Prostate gland (tissue), 2 donors: ENCODE results near the gene HECW1. TPM values are rescaled to one million over a fixed set of nuclear protein-coding genes. Genes with fewer than 3 reads are reported as not detected.
"Not testable (repeated sequence)": the region's sequence is repeated elsewhere in the genome, so short reads cannot be mapped to it uniquely, and the experiment has no call there.

Experiments
- DNase-seq: peaks from one replicate; pipeline ENCODE4 v3.0.0-alpha.2; 2019; ENCODE audit warnings: low spot score
- H3K27ac ChIP-seq, 2 donors: fragments of 200-600 bp; sonication (generic); 2 replicates each; pipeline ENCODE4 v1.5.1; 2017 to 2019
- H3K27me3 ChIP-seq: fragments of 200-600 bp; sonication (generic); replicated peaks from 2 replicates; pipeline ENCODE4 v1.5.1; 2019; ENCODE audit not compliant: insufficient read depth
- H3K36me3 ChIP-seq, 2 donors: fragments of 200-600 bp; sonication (generic); 1 replicate in 1 of 2; 2 replicates in 1 of 2; pipeline versions ENCODE4 v1.5.1 to v1.8.1; 2017 to 2019
- H3K4me1 ChIP-seq: fragments of 200-600 bp; sonication (generic); replicated peaks from 2 replicates; pipeline ENCODE4 v1.5.1; 2019
- H3K4me3 ChIP-seq, 2 donors: fragments of 200-600 bp; sonication (generic); 2 replicates each; pipeline ENCODE4 v1.5.1; 2017 to 2019
- H3K9me3 ChIP-seq: fragments of 200-600 bp; sonication (generic); 2 replicates; pipeline ENCODE4 v1.5.1; 2017
- POLR2A ChIP-seq: fragments of 450-650 bp; IDR thresholded peaks from one replicate; pipeline ENCODE4 v1.6.1; 2016; ENCODE audit warnings: antibody characterized with exemption, mild to moderate bottlenecking
- POLR2AphosphoS5 ChIP-seq: sonication (generic); formaldehyde crosslinking; IDR thresholded peaks from one replicate; pipeline ENCODE4 v1.6.1; 2017; ENCODE audit warnings: antibody characterized with exemption
- WGBS: methylation state at CpG from one replicate; pipeline ENCODE4 v1.1.5; 2018; 5-methylcytosine and 5-hydroxymethylcytosine counted together
- intact Hi-C: fragments of 100-400 bp; cut with DNase I; formaldehyde crosslinking; loops from one replicate; pipeline ENCODE4 v1.14.2; 2022
- total RNA-seq, 2 donors: library from RNA; depleted of rRNA; stranded (reverse); fragments of >200 nt; gene quantifications; one replicate each; pipeline ENCODE4 v1.1.0, GENCODE V29; 2016
- TF ChIP-seq, protein P1 (sequence below), 4 experiments: fragments of 200-600 bp in 2 of 4; fragments of 450-650 bp in 2 of 4; sonication (generic) in 2 of 4; IDR thresholded peaks; 1 replicate in 3 of 4; 2 replicates in 1 of 4; pipeline ENCODE4 v1.5.1; 2016 to 2019; ENCODE audit warnings: antibody characterized with exemption in 4 of 4, mild to moderate bottlenecking in 2 of 4, moderate library complexity in 2 of 4

HECW1 gene
- total RNA-seq, 2 donors from 2014 or later = 1.4 to 10.3 TPM

GRCh38 chr7:43337811-43338210 is 225.4 kb downstream of the HECW1 start:
- no peak for DNase-seq
- H3K27ac ChIP-seq = no peak overlapping the region
- H3K9me3 ChIP-seq = no peaks in the 10 kb centered on the region
- H3K36me3 ChIP-seq = no peaks in the 10 kb centered on the region
- H3K27me3 ChIP-seq = no peaks in the 10 kb centered on the region
- 81% methylated on average over 1 of the region's 1 CpG for WGBS
- TF ChIP-seq, protein P1, sequence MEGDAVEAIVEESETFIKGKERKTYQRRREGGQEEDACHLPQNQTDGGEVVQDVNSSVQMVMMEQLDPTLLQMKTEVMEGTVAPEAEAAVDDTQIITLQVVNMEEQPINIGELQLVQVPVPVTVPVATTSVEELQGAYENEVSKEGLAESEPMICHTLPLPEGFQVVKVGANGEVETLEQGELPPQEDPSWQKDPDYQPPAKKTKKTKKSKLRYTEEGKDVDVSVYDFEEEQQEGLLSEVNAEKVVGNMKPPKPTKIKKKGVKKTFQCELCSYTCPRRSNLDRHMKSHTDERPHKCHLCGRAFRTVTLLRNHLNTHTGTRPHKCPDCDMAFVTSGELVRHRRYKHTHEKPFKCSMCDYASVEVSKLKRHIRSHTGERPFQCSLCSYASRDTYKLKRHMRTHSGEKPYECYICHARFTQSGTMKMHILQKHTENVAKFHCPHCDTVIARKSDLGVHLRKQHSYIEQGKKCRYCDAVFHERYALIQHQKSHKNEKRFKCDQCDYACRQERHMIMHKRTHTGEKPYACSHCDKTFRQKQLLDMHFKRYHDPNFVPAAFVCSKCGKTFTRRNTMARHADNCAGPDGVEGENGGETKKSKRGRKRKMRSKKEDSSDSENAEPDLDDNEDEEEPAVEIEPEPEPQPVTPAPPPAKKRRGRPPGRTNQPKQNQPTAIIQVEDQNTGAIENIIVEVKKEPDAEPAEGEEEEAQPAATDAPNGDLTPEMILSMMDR (IDR thresholded peaks at IDR 0.05) = no peak
- TF ChIP-seq POLR2A (no peak), POLR2AphosphoS5 (no peak)
- no peaks in the 10 kb centered on the region for H3K4me1 ChIP-seq
- intact Hi-C loops = no loop called here
- no peak overlapping the region for H3K4me3 ChIP-seq

DNA sequence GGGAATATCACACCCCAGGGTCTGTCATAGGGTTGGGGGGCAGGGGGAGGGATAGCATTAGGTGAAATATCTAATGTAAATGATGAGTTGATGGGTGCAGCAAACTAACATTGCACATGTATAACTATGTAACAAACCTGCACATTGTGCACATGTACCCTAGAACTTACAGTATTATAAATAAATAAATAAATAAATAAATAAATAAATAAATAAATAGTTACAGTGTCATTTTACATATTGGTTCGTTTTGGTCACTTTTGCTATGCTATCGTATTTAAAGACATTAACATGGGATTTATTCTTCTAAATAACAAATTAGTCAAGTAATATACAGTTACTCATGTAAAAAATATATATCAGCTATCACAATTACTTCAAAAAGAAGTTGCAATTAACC is 228.7 kb downstream of the HECW1 start:
- no peak for DNase-seq
- intact Hi-C loops = no loop called here
- no peaks in the 10 kb centered on the region for H3K27me3 ChIP-seq
- WGBS = 81% methylated on average over 2 of the region's 2 CpGs
- H3K9me3 ChIP-seq = no peaks in the 10 kb centered on the region
- no peak overlapping the region for H3K4me3 ChIP-seq
- H3K4me1 ChIP-seq = no peaks in the 10 kb centered on the region
- H3K36me3 ChIP-seq = no peaks in the 10 kb centered on the region
- no peak overlapping the region for H3K27ac ChIP-seq
- TF ChIP-seq POLR2A = no peak
- TF ChIP-seq, protein P1 (IDR thresholded peaks at IDR 0.05) = no peak
- no peak for TF ChIP-seq POLR2AphosphoS5

- DNase-seq, H3K36me3 ChIP-seq, intact Hi-C loops, H3K27ac ChIP-seq, H3K9me3 ChIP-seq, H3K4me3 ChIP-seq, H3K27me3 ChIP-seq, H3K4me1 ChIP-seq: not testable (repeated sequence)
- WGBS = 77% methylated on average over 4 of the region's 4 CpGs
These were observed 231.0 kb downstream of the HECW1 start for GRCh38 chr7:43343417-43343816.

GRCh38 chr7:43345696-43346095 is 233.2 kb downstream of the HECW1 start:
- H3K4me1 ChIP-seq, H3K4me3 ChIP-seq, H3K27me3 ChIP-seq, H3K27ac ChIP-seq, DNase-seq, intact Hi-C loops, H3K36me3 ChIP-seq, H3K9me3 ChIP-seq: not testable (repeated sequence)
- 48% methylated on average over 1 of the region's 1 CpG for WGBS

- H3K27ac ChIP-seq = no peak overlapping the region
- intact Hi-C loops = no loop called here
- H3K4me3 ChIP-seq = no peak overlapping the region
- H3K27me3 ChIP-seq = no peaks in the 10 kb centered on the region
- TF ChIP-seq, protein P1 (IDR thresholded peaks at IDR 0.05) = no peak
- TF ChIP-seq POLR2AphosphoS5 (no peak), POLR2A (no peak)
- no peaks in the 10 kb centered on the region for H3K9me3 ChIP-seq
- no peak for DNase-seq
- no peaks in the 10 kb centered on the region for H3K36me3 ChIP-seq
- 87% methylated on average over 3 of the region's 3 CpGs for WGBS
- H3K4me1 ChIP-seq = no peaks in the 10 kb centered on the region
These were observed 239.2 kb downstream of the HECW1 start for GRCh38 chr7:43351683-43352082.

DNA sequence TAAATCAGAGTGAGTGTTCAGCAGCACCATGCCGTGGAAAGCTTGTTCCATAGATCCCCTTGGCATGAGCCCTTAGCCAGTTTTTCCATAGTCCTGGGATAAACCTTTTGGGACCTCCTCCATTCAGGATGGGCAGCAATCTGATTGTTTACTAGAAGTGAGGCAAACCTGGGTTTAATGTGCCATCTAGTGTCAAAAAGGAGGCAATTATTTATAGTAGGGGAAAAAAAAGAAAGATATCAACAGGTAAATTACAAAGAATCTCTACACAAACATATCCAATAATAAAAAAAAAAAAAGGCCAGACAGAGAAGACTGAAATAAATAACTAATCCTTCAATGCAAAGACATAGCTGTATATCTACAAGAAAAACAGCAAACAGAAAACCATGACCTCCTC is 241.5 kb downstream of the HECW1 start:
- H3K27me3 ChIP-seq = no peaks in the 10 kb centered on the region
- H3K36me3 ChIP-seq = no peaks in the 10 kb centered on the region
- TF ChIP-seq, protein P1 (IDR thresholded peaks at IDR 0.05) = no peak
- TF ChIP-seq POLR2AphosphoS5 = no peak
- TF ChIP-seq POLR2A = no peak
- intact Hi-C loops = no loop called here
- H3K9me3 ChIP-seq = no peaks in the 10 kb centered on the region
- 100% methylated on average over 1 of the region's 1 CpG for WGBS
- H3K4me3 ChIP-seq = no peak overlapping the region
- no peak overlapping the region for H3K27ac ChIP-seq
- no peak for DNase-seq
- H3K4me1 ChIP-seq = no peaks in the 10 kb centered on the region
